HCT116 (cell line): ENCODE measurements around the gene RASL12. TPM values are rescaled to one million over a fixed set of nuclear protein-coding genes. Genes with fewer than 3 reads are reported as not detected.
A peak's percentile ranks its signal among the peaks of the same experiment; 100 is the strongest.

Experiments
- ATAC-seq: fragments of 200-7000 bp; cut with Tn5 transposase; 2 replicates; pipeline ENCODE4 v1.9.1; 2020; ENCODE audit warnings: mild to moderate bottlenecking, moderate library complexity
- BruUV-seq: library from RNA; stranded (reverse); fragments of 400-500 nt; replicated peaks from 2 replicates; lab custom pipeline; 2021; lab: Mats Ljungman, UMichigan
- CTCF ChIA-PET: fragments of 300-600 bp; sonication (Branson Sonifier 250); formaldehyde crosslinking; loops from one replicate; lab custom pipeline; 2021; ENCODE audit warnings: antibody characterized with exemption; lab: Charles Lee
- POLR2A ChIA-PET: fragments of 300-600, 350-600 bp; sonication (Branson Sonifier 250); formaldehyde crosslinking; loops from one replicate; lab custom pipeline; 2021; ENCODE audit warnings: antibody characterized with exemption; lab: Charles Lee
- RAD21 ChIA-PET, 2 experiments: fragments of 300-600 bp; sonication (Branson Sonifier 250); formaldehyde crosslinking; loops; one replicate each; lab custom pipeline; 2023; ENCODE audit warnings: low total read pairs in 2 of 2; ENCODE audit not compliant: uncharacterized antibody in 2 of 2, unreplicated experiment in 2 of 2, low non-redundant PET in 1 of 2; lab: Charles Lee
- DNase-seq: peaks from one replicate; pipeline ENCODE4 v3.0.0-alpha.2; 2010; ENCODE audit warnings: low read depth, low spot score
- H2AFZ ChIP-seq: fragments of 200-600 bp; shearing (Covaris generic), sonication (generic); 2 replicates; pipeline ENCODE4 v1.6.1; 2017; ENCODE audit warnings: low read depth, mixed run types, mixed read lengths, antibody characterized with exemption, low read length; ENCODE audit not compliant: poor library complexity, severe bottlenecking
- H3K27ac ChIP-seq: 2 replicates; pipeline ENCODE4 v1.5.1; 2012; ENCODE audit warnings: low read depth, low read length
- H3K27me3 ChIP-seq: fragments of 200-600 bp; sonication (generic); 2 replicates; pipeline ENCODE4 v1.6.1; 2016; ENCODE audit warnings: mixed run types, low read length, mixed read lengths; ENCODE audit not compliant: insufficient read depth
- H3K36me3 ChIP-seq, 2 experiments: fragments of 200-500 bp in 1 of 2; fragments of 200-600 bp in 1 of 2; sonication (Bioruptor generic) in 1 of 2; sonication (generic) in 1 of 2; 2 replicates each; pipeline versions ENCODE4 v1.5.1 to v1.6.1; 2014 to 2016; ENCODE audit warnings: low read length in 2 of 2, inconsistent platforms in 1 of 2, mixed read lengths in 1 of 2, mixed run types in 1 of 2; ENCODE audit not compliant: insufficient read depth in 2 of 2, control insufficient read depth in 1 of 2
- H3K4me1 ChIP-seq, 2 experiments: fragments of 200-600 bp in 1 of 2; sonication (generic) in 1 of 2; 2 replicates each; pipeline versions ENCODE4 v1.5.1 to v1.6.1; 2012 to 2017; ENCODE audit warnings: low read length in 2 of 2, inconsistent platforms in 1 of 2, mild to moderate bottlenecking in 1 of 2, mixed read lengths in 1 of 2, mixed run types in 1 of 2, moderate library complexity in 1 of 2; ENCODE audit not compliant: insufficient read depth in 2 of 2, control insufficient read depth in 1 of 2
- H3K4me2 ChIP-seq: fragments of 200-600 bp; sonication (generic); 2 replicates; pipeline ENCODE4 v1.6.1; 2017; ENCODE audit warnings: mixed run types, low read length, mixed read lengths
- H3K4me3 ChIP-seq, 2 experiments: fragments of 200-600 bp in 1 of 2; sonication (generic) in 1 of 2; replicated peaks in 1 of 2; 2 replicates each; pipeline ENCODE4 v1.5.1; 2011 to 2016; ENCODE audit warnings: low read length in 2 of 2, control low read depth in 1 of 2, low read depth in 1 of 2, mild to moderate bottlenecking in 1 of 2, mixed read lengths in 1 of 2, mixed run types in 1 of 2
- H3K79me2 ChIP-seq: fragments of 200-600 bp; sonication (generic); 2 replicates; pipeline ENCODE4 v1.6.1; 2017; ENCODE audit warnings: mild to moderate bottlenecking, mixed run types, low read length, moderate library complexity, mixed read lengths; ENCODE audit not compliant: insufficient read depth
- H3K9ac ChIP-seq: fragments of 200-600 bp; sonication (generic); 2 replicates; pipeline ENCODE4 v1.6.1; 2016; ENCODE audit warnings: low read length, mixed read lengths
- H3K9me2 ChIP-seq: fragments of 200-600 bp; sonication (generic), shearing (Covaris generic); 2 replicates; pipeline ENCODE4 v1.6.1; 2017; ENCODE audit warnings: mixed run types, mild to moderate bottlenecking, moderate library complexity; ENCODE audit not compliant: insufficient read depth
- H3K9me3 ChIP-seq, 2 experiments: fragments of 200-500 bp in 1 of 2; fragments of 200-600 bp in 1 of 2; sonication (Bioruptor generic) in 1 of 2; sonication (generic) in 1 of 2; 2 replicates each; pipeline ENCODE4 v1.6.1; 2014 to 2017; ENCODE audit warnings: low read length in 2 of 2, mixed read lengths in 2 of 2, inconsistent platforms in 1 of 2, low read depth in 1 of 2, mild to moderate bottlenecking in 1 of 2, mixed run types in 1 of 2, moderate library complexity in 1 of 2; ENCODE audit not compliant: control insufficient read depth in 1 of 2, insufficient read depth in 1 of 2
- H4K20me1 ChIP-seq: fragments of 200-600 bp; sonication (generic), shearing (Covaris generic); 2 replicates; pipeline ENCODE4 v1.6.1; 2017; ENCODE audit warnings: mixed run types, mild to moderate bottlenecking, moderate library complexity; ENCODE audit not compliant: insufficient read depth
- CEBPB ChIP-seq: IDR thresholded peaks from 2 replicates; pipeline ENCODE4 v1.6.1; 2012; ENCODE audit warnings: low read depth
- EGR1 ChIP-seq: IDR thresholded peaks from 2 replicates; pipeline ENCODE4 v1.6.1; 2012; ENCODE audit warnings: low read depth
- ELF1 ChIP-seq: IDR thresholded peaks from 2 replicates; pipeline ENCODE4 v1.6.1; 2012; ENCODE audit warnings: low read depth, borderline replicate concordance
- POLR2A ChIP-seq: IDR thresholded peaks from 2 replicates; pipeline ENCODE4 v1.7.0; 2011; ENCODE audit warnings: borderline replicate concordance; ENCODE audit not compliant: insufficient read depth, insufficient read length; ENCODE audit errors: extremely low read depth
- POLR2AphosphoS5 ChIP-seq: IDR thresholded peaks from 2 replicates; pipeline ENCODE4 v1.6.1; 2011; ENCODE audit warnings: mild to moderate bottlenecking, low read depth, low read length, moderate library complexity
- TCF7L2 ChIP-seq: IDR thresholded peaks from 2 replicates; pipeline ENCODE4 v1.7.0; 2011; ENCODE audit warnings: borderline replicate concordance, inconsistent platforms; ENCODE audit not compliant: insufficient read depth, insufficient read length; ENCODE audit errors: extremely low read depth
- ZFX ChIP-seq: fragments of 450-650 bp; IDR thresholded peaks from 2 replicates; pipeline ENCODE4 v1.6.1; 2017
- ZNF274 ChIP-seq: fragments of 200-500 bp; sonication (Bioruptor generic); IDR thresholded peaks from 2 replicates; pipeline ENCODE4 v1.6.1; 2014; ENCODE audit warnings: mild to moderate bottlenecking, low read depth, low read length, inconsistent platforms
- intact Hi-C: fragments of 100-400 bp; cut with micrococcal nuclease; formaldehyde crosslinking; loops from 2 replicates; pipeline ENCODE4 v1.10.0; 2022
- total RNA-seq: library from RNA; stranded (reverse); gene quantifications from one replicate; pipeline ENCODE4 v1.2.1, GENCODE V29; 2021; ENCODE audit not compliant: unreplicated experiment
- TF ChIP-seq, protein P1 (sequence below): IDR thresholded peaks from 2 replicates; pipeline ENCODE4 v1.6.1; 2012; ENCODE audit warnings: low read depth

Gene RASL12
- total RNA-seq, 1 experiment from 2014 or later: 0.25 TPM

DNA sequence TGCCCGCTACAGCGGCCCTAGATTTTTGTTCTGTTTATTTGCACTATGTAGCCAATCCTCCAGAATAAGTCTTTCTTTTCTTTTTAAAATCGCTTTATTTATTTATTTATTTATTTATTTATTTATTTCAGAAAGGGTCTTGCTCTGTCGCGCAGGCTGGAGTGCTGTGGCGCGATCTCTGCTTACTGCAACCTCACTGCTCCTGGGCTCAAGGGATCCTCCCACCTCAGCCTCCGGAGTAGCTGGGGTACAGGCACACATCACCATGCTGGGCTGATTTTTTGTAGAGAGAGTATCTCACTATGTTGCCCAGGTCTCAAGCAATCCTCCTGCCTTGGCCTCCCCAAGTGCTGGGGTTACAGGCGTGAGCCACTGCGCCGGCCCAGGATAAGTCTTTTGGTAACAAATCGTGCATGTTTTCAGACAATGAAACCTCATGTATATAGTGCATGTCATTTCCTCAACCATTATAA is 38.0 kb downstream of the RASL12 start:
- Histone ChIP-seq H3K9me3 (no peaks in the 10 kb centered on the region), H3K79me2 (peaks cover 20% of the 10 kb centered on the region), H4K20me1 (no peaks in the 10 kb centered on the region), H3K36me3 (peaks cover 15 to 19% of the 10 kb centered on the region in 2 experiments; a peak in 2 of 4 replicates), H3K4me2 (peak overlapping the region; percentile 81), H3K27ac (no peak overlapping the region), H3K9me2 (no peaks in the 10 kb centered on the region), H3K27me3 (no peaks in the 10 kb centered on the region), H3K9ac (no peak overlapping the region; the same call in 1 of the 2 replicates), H3K4me1 (peaks cover 7 to 30% of the 10 kb centered on the region in 2 experiments; a peak in 3 of 4 replicates), H2AFZ (peak overlapping the region; percentile 4), H3K4me3 (peak overlapping the region; percentile 92 to 96)
- intact Hi-C loops: loop anchor here (5.0 to 10.0 kb wide), 2 partner anchors 158 to 295 kb away; partner anchors contain the start of gene CLPX
- TF ChIP-seq POLR2A (no peak), ELF1 (no peak), CEBPB (no peak), POLR2AphosphoS5 (no peak), ZFX (no peak), TCF7L2 (no peak), EGR1 (no peak), ZNF274 (no peak)
- TF ChIP-seq, protein P1, sequence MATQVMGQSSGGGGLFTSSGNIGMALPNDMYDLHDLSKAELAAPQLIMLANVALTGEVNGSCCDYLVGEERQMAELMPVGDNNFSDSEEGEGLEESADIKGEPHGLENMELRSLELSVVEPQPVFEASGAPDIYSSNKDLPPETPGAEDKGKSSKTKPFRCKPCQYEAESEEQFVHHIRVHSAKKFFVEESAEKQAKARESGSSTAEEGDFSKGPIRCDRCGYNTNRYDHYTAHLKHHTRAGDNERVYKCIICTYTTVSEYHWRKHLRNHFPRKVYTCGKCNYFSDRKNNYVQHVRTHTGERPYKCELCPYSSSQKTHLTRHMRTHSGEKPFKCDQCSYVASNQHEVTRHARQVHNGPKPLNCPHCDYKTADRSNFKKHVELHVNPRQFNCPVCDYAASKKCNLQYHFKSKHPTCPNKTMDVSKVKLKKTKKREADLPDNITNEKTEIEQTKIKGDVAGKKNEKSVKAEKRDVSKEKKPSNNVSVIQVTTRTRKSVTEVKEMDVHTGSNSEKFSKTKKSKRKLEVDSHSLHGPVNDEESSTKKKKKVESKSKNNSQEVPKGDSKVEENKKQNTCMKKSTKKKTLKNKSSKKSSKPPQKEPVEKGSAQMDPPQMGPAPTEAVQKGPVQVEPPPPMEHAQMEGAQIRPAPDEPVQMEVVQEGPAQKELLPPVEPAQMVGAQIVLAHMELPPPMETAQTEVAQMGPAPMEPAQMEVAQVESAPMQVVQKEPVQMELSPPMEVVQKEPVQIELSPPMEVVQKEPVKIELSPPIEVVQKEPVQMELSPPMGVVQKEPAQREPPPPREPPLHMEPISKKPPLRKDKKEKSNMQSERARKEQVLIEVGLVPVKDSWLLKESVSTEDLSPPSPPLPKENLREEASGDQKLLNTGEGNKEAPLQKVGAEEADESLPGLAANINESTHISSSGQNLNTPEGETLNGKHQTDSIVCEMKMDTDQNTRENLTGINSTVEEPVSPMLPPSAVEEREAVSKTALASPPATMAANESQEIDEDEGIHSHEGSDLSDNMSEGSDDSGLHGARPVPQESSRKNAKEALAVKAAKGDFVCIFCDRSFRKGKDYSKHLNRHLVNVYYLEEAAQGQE: no peak
- ATAC-seq: no peak
- no peak for DNase-seq
- CTCF ChIA-PET: no interaction called here
- POLR2A ChIA-PET: no interaction called here
- RAD21 ChIA-PET: no interaction called here
- BruUV-seq: no TSS peak
